Measurements from ENCODE around the gene CDCP1.

Gene CDCP1

DNA sequence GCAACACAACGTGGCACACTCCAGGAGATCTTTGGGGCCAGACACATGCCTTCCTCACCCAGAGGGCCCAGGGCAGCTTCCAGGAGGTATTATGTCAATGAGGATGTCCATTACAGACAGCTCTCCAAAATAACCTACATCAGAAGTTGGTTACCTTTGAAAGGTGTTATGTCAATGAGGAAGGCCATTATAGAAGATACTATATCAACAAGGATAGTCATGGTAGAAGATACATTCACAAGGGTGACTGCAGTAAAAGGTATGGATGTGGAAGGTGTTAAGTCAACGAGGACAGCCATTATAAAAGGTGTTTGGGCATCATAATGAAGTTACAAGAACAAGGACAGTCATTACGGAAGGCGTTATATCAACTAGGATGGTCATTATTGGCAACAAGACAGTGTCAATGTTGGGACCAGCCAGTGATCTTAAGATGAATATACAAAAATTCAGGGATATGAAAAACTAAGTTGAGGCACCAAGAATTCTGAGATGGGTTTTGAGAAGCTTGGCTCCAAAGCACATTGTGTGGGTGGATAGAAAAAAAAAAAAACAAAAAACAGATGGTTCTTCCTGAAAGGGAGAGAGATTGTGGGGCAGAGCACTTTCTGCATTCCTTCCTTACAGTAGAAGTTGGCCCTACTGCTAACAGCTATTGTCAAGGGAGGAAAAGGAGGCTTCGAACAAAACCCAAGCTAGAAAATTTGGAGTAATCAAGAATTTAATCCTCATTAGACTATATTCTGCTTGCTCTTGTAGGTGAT, 11.2 kb downstream of the CDCP1 start:
- Histone ChIP-seq H3K27me3 (ENCODE audit: low read length) (no peaks in the 10 kb centered on the region), H3K79me2 (ENCODE audit: insufficient read depth, low read length) (no peaks in the 10 kb centered on the region), H3K27ac (ENCODE audit: low read depth, low read length) (no peak overlapping the region), H3K9me3 (ENCODE audit: insufficient read depth, low read length) (no peaks in the 10 kb centered on the region), H3K4me2 (ENCODE audit: low read depth, low read length, poor library complexity, severe bottlenecking) (no peak overlapping the region), H3F3A (ENCODE audit: insufficient read depth) (no peaks in the 10 kb centered on the region), H3K4me3 (ENCODE audit: insufficient read depth, low read length, poor library complexity, severe bottlenecking) (no peak overlapping the region), H3K36me3 (ENCODE audit: low read length) (no peaks in the 10 kb centered on the region), H2AFZ (ENCODE audit: low read depth, low read length, severe bottlenecking) (no peak overlapping the region), H4K20me1 (ENCODE audit: low read depth, low read length) (no peaks in the 10 kb centered on the region), H3K9me2 (replicated peaks; ENCODE audit: insufficient read depth, low read length) (no peaks in the 10 kb centered on the region), H3K9ac (ENCODE audit: low read length) (no peak overlapping the region)
- TF ChIP-seq, protein P1, sequence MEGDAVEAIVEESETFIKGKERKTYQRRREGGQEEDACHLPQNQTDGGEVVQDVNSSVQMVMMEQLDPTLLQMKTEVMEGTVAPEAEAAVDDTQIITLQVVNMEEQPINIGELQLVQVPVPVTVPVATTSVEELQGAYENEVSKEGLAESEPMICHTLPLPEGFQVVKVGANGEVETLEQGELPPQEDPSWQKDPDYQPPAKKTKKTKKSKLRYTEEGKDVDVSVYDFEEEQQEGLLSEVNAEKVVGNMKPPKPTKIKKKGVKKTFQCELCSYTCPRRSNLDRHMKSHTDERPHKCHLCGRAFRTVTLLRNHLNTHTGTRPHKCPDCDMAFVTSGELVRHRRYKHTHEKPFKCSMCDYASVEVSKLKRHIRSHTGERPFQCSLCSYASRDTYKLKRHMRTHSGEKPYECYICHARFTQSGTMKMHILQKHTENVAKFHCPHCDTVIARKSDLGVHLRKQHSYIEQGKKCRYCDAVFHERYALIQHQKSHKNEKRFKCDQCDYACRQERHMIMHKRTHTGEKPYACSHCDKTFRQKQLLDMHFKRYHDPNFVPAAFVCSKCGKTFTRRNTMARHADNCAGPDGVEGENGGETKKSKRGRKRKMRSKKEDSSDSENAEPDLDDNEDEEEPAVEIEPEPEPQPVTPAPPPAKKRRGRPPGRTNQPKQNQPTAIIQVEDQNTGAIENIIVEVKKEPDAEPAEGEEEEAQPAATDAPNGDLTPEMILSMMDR (IDR thresholded peaks at IDR 0.05; ENCODE audit: insufficient read depth, low read length, poor library complexity, severe bottlenecking) = no peak

DNA sequence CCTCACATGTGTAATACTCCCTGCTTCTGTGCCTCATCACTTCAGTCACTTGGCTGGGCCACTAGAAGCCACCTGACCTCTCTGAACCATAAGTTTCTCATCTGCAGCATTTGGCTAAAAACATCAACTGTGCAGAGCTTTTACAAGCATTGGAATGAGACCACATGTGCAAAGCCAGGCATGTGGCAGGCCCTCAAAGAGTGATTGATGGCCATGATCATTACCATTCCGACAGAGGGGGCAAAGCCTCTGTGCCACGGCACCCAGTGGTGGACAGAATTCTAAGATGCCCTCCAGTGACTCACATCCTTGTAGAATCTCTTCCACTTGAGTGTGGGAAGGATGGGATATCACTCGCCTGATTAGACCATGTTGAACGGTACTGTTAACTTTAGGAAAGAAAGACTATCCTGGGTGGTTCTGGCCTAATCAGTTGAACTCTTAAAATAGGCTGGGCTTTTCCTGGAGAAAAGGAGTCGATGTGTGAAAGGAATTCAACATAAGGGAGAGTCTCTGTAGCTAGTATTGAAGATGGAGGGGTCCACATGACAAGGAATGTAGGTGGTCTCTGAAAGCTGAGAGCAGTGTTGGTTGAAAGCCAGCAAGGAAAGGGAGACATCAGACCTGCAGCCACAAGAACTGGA, 13.5 kb downstream of the CDCP1 start:
- TF ChIP-seq, protein P1 (IDR thresholded peaks at IDR 0.05; ENCODE audit: insufficient read depth, low read length, poor library complexity, severe bottlenecking) = no peak
- TF ChIP-seq EZH2phosphoT487 (conservative IDR thresholded peaks at IDR 0.05; ENCODE audit: low read length) = no peak
- no peak overlapping the region for H3K27ac ChIP-seq (ENCODE audit: low read depth, low read length)
- no peak overlapping the region for H3K4me3 ChIP-seq (ENCODE audit: insufficient read depth, low read length, poor library complexity, severe bottlenecking)
- no peaks in the 10 kb centered on the region for H3K79me2 ChIP-seq (ENCODE audit: insufficient read depth, low read length)
- no peaks in the 10 kb centered on the region for H3K9me3 ChIP-seq (ENCODE audit: insufficient read depth, low read length)
- no peak overlapping the region for H3K9ac ChIP-seq (ENCODE audit: low read length)
- H2AFZ ChIP-seq (ENCODE audit: low read depth, low read length, severe bottlenecking) = no peak overlapping the region
- no peaks in the 10 kb centered on the region for H3K9me2 ChIP-seq (replicated peaks; ENCODE audit: insufficient read depth, low read length)
- H3F3A ChIP-seq (ENCODE audit: insufficient read depth) = no peaks in the 10 kb centered on the region
- H3K36me3 ChIP-seq (ENCODE audit: low read length) = no peaks in the 10 kb centered on the region
- no peaks in the 10 kb centered on the region for H4K20me1 ChIP-seq (ENCODE audit: low read depth, low read length)
- H3K27me3 ChIP-seq (ENCODE audit: low read length) = no peaks in the 10 kb centered on the region
- no peak overlapping the region for H3K4me2 ChIP-seq (ENCODE audit: low read depth, low read length, poor library complexity, severe bottlenecking)

DNA sequence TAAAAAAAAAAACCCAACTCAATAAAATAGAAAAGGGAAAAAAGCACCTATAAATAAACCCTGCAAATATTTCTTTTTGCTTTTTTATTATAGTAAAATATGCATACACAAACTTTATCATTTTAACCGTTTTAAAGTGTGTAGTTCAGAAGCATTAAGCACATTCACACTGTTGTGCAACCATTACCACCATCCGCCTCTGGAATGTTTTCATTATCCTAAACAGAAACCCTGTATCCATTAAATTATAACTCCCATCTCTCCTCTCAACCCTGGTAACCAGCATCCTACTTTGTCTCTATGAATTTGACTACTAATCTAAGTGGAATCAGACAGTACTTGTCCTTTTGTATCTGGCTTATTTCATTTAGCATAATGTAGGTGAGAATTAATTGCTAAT, 15.0 kb downstream of the CDCP1 start:
- no peaks in the 10 kb centered on the region for H3F3A ChIP-seq (ENCODE audit: insufficient read depth)
- no peak overlapping the region for H3K27ac ChIP-seq (ENCODE audit: low read depth, low read length)
- no peaks in the 10 kb centered on the region for H3K27me3 ChIP-seq (ENCODE audit: low read length)
- H3K79me2 ChIP-seq (ENCODE audit: insufficient read depth, low read length) = no peaks in the 10 kb centered on the region
- H4K20me1 ChIP-seq (ENCODE audit: low read depth, low read length) = no peaks in the 10 kb centered on the region
- H3K4me2 ChIP-seq (ENCODE audit: low read depth, low read length, poor library complexity, severe bottlenecking) = no peak overlapping the region
- H3K9me3 ChIP-seq (ENCODE audit: insufficient read depth, low read length) = no peaks in the 10 kb centered on the region
- TF ChIP-seq, protein P1 (IDR thresholded peaks at IDR 0.05; ENCODE audit: insufficient read depth, low read length, poor library complexity, severe bottlenecking) = no peak
- no peak for TF ChIP-seq EZH2phosphoT487 (conservative IDR thresholded peaks at IDR 0.05; ENCODE audit: low read length)
- H3K9me2 ChIP-seq (replicated peaks; ENCODE audit: insufficient read depth, low read length) = no peaks in the 10 kb centered on the region
- H3K9ac ChIP-seq (ENCODE audit: low read length) = no peak overlapping the region
- H3K4me3 ChIP-seq (ENCODE audit: insufficient read depth, low read length, poor library complexity, severe bottlenecking) = no peak overlapping the region
- no peaks in the 10 kb centered on the region for H3K36me3 ChIP-seq (ENCODE audit: low read length)
- no peak overlapping the region for H2AFZ ChIP-seq (ENCODE audit: low read depth, low read length, severe bottlenecking)
